GM12892 (cell line): ENCODE measurements around the gene FAM240B.

ENCODE experiments used
- POLR2A ChIP-seq: IDR thresholded peaks from 2 replicates; pipeline ENCODE4 v1.6.1; 2011; ENCODE audit warnings: low read depth, low read length, control low read depth
- POLR2AphosphoS5 ChIP-seq: IDR thresholded peaks from 2 replicates; pipeline ENCODE4 v1.6.1; 2011; ENCODE audit warnings: low read depth, low read length, control low read depth
- TAF1 ChIP-seq: IDR thresholded peaks from 2 replicates; pipeline ENCODE4 v1.6.1; 2011; ENCODE audit warnings: low read depth, mild to moderate bottlenecking, control low read depth, low read length, borderline replicate concordance

DNA sequence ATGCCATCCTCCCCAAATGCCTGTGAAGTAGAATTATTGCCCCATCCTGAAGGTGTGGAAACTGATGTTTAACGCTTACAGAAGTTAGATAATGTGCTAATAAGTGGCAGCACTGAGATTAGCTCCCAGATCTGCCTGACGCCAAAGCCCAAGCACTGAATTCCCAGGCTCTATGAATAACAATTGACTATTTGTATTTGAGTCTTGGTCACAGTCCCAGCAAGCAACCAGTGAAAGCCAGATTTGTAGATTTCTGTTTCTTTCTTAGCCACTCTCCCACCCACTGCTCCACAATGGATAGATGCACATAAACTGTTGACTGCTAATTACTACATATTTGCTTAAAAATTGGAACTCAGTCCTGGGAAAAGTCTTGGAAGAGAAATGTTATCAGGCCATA, 34.4 kb downstream of the FAM240B start:
- TF ChIP-seq POLR2AphosphoS5 = no peak
- no peak for TF ChIP-seq POLR2A
- no peak for TF ChIP-seq TAF1
